Mucosa of descending colon (tissue), 3 donors: Measurements from ENCODE around the gene PCMTD2. TPM values are rescaled to one million over a fixed set of nuclear protein-coding genes. Genes with fewer than 3 reads are reported as not detected.
"Not testable (repeated sequence)": the region's sequence is repeated elsewhere in the genome, so short reads cannot be mapped to it uniquely, and the experiment has no call there.

ENCODE experiments used
- ATAC-seq: fragments of 200-7000 bp; cut with Tn5 transposase; one replicate; pipeline ENCODE4 v1.9.1; 2020; ENCODE audit warnings: mild to moderate bottlenecking, moderate library complexity
- DNase-seq, 3 donors: peaks; one replicate each; pipeline ENCODE4 v3.0.0-alpha.2; 2020
- H3K36me3 ChIP-seq: fragments of 200-600 bp; one replicate; pipeline ENCODE4 v1.8.0; 2021; ENCODE audit warnings: low read depth, mild to moderate bottlenecking
- H3K4me1 ChIP-seq: fragments of 200-600 bp; one replicate; pipeline ENCODE4 v1.8.0; 2021; ENCODE audit warnings: low read depth, mild to moderate bottlenecking
- H3K4me3 ChIP-seq: fragments of 200-600 bp; one replicate; pipeline ENCODE4 v1.8.0; 2021; ENCODE audit warnings: mild to moderate bottlenecking
- H3K9me3 ChIP-seq: fragments of 200-600 bp; one replicate; pipeline ENCODE4 v1.8.0; 2021; ENCODE audit warnings: mild to moderate bottlenecking
- intact Hi-C, 2 donors: fragments of 100-400 bp; cut with DNase I in 1 of 2; cut with micrococcal nuclease in 1 of 2; formaldehyde crosslinking; loops; one replicate each; pipeline versions ENCODE4 v1.11.0 to v1.11.1; 2022; cut with DNase I, micrococcal nuclease
- total RNA-seq, 3 donors: library from RNA; stranded (reverse); fragmentation: NEBNext Ultra II Directional in 2 of 3; extraction: Animal tissue kit (Norgen Biotek cat#: 25700) in 2 of 3; gene quantifications; one replicate each; pipeline versions ENCODE4 v1.2.1 to v1.2.4, GENCODE V29; 2021 to 2023
- TF ChIP-seq, protein P1 (sequence below): fragments of 200-600 bp; IDR thresholded peaks from one replicate; pipeline ENCODE4 v1.8.0; 2022; ENCODE audit warnings: antibody characterized with exemption, mild to moderate bottlenecking
- donor health status: DM: no; HTN: no; CAD: no; lungs with moderate emphysema.
- donor health status: DM: no; HTN: no; CAD: no.
- donor health status: DM: no; HTN: yes; CAD: no.

PCMTD2 gene
- total RNA-seq, 3 donors from 2014 or later: 31.1 to 47.4 (median 34.9) TPM

DNA sequence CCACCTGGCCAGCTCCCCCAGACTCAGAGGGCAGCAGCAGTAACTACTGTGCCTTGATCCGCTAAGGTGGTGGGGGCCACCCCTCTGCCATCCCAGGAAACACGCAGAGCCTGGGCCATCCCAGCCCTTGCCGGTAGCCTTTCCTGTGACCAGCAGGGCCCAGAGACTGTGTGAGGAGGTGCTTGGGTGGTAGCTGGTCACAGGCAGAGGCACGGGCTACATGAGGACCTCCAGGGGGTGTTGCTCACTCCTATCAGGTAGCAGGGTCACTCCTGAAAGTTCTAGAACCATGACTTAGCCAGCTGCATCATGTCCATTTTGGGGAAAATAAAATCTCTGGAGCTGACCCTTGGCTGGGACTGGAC is 22.8 kb downstream of the PCMTD2 start:
- ATAC-seq (no peak), DNase-seq (no peak)
- H3K4me1 ChIP-seq: no peaks in the 10 kb centered on the region
- TF ChIP-seq, protein P1, sequence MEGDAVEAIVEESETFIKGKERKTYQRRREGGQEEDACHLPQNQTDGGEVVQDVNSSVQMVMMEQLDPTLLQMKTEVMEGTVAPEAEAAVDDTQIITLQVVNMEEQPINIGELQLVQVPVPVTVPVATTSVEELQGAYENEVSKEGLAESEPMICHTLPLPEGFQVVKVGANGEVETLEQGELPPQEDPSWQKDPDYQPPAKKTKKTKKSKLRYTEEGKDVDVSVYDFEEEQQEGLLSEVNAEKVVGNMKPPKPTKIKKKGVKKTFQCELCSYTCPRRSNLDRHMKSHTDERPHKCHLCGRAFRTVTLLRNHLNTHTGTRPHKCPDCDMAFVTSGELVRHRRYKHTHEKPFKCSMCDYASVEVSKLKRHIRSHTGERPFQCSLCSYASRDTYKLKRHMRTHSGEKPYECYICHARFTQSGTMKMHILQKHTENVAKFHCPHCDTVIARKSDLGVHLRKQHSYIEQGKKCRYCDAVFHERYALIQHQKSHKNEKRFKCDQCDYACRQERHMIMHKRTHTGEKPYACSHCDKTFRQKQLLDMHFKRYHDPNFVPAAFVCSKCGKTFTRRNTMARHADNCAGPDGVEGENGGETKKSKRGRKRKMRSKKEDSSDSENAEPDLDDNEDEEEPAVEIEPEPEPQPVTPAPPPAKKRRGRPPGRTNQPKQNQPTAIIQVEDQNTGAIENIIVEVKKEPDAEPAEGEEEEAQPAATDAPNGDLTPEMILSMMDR: no peak
- no peaks in the 10 kb centered on the region for H3K36me3 ChIP-seq
- intact Hi-C loops: no loop called here
- H3K9me3 ChIP-seq: no peaks in the 10 kb centered on the region
- no peak overlapping the region for H3K4me3 ChIP-seq

DNA sequence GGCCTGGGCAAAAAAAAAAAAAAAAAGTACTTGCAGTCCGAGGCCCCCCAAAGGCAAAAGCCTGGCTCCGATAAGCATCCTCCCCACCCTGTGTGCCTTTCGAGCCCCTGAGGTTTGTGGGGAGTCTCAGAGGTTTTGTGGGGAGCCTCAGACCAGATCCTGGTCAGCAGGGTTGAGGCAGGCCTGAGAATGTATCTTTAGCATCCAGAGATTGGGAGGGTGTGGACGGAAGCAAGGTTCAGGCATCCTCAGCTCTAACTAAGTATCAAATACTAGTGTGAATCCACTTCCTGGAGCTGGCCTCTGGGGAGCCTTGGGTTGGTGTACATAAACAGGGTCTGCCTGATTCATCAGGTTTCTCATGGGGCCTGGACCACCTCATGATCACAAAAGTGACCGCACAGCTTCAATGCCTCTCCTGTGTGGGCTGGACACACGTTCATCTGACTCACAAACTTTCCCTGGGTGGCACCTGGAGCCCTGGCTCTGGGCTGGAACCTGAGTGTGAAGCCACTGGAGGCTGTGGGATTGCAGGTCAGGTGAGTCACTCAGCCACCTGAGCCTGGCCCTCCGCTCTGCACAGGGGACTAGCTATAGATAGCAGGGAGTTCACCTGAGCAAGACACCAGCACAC is 24.4 kb downstream of the PCMTD2 start:
- Histone ChIP-seq H3K9me3 (no peaks in the 10 kb centered on the region), H3K36me3 (no peaks in the 10 kb centered on the region), H3K4me1 (no peaks in the 10 kb centered on the region), H3K4me3 (no peak overlapping the region)
- no peak for ATAC-seq
- TF ChIP-seq, protein P1: no peak
- intact Hi-C loops: no loop called here
- DNase-seq: no peak

DNA sequence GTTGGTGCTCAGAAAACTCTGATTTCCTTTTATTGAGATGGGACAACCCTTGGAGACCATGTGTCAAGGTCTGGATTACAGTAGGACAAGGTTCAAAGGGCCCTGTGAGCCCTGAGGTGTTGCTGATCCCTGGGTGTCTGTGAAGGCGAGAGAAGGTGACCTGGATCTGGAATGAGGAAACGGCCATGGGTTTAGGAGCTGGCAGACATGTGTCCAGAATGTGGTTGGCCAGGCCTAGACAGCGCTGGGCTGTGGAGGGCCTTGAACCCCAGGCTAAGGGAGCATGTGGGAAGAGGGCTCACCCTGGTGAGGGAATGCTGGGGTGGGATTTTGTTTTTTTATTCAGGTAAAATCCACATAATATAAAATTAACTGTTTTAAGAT is 24.9 kb downstream of the PCMTD2 start:
- TF ChIP-seq, protein P1: no peak

DNA sequence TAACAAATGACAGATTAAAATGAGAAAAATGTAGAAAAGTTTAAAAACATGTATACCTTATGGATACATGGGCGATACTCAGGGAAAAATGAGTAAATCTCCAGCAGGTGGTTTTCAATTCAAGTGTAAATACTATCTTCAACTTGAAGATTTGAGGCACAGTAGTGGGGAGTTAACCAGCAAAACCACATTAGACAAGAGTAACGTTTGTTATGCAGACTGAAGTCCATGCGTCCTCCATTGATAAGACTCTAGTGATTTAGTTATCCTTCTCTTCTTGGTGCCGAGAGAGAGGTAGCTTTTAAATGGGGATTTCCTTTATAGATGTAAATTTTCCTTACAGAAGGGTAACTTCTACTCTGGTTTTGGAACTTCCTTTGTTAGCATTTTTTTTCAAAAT is 28.1 kb downstream of the PCMTD2 start:
- intact Hi-C loops: no loop called here
- ATAC-seq (no peak), DNase-seq (no peak)
- Histone ChIP-seq H3K4me1 (no peaks in the 10 kb centered on the region), H3K4me3 (no peak overlapping the region), H3K36me3 (no peaks in the 10 kb centered on the region), H3K9me3 (peaks cover 8% of the 10 kb centered on the region)
- TF ChIP-seq, protein P1: no peak

More for the DNA sequence above, 24.9 kb downstream of the PCMTD2 start:
- DNase-seq (no peak), ATAC-seq (no peak)
- Histone ChIP-seq H3K4me3 (no peak overlapping the region), H3K4me1 (no peaks in the 10 kb centered on the region), H3K9me3 (no peaks in the 10 kb centered on the region), H3K36me3 (no peaks in the 10 kb centered on the region)
- intact Hi-C loops: no loop called here

DNA sequence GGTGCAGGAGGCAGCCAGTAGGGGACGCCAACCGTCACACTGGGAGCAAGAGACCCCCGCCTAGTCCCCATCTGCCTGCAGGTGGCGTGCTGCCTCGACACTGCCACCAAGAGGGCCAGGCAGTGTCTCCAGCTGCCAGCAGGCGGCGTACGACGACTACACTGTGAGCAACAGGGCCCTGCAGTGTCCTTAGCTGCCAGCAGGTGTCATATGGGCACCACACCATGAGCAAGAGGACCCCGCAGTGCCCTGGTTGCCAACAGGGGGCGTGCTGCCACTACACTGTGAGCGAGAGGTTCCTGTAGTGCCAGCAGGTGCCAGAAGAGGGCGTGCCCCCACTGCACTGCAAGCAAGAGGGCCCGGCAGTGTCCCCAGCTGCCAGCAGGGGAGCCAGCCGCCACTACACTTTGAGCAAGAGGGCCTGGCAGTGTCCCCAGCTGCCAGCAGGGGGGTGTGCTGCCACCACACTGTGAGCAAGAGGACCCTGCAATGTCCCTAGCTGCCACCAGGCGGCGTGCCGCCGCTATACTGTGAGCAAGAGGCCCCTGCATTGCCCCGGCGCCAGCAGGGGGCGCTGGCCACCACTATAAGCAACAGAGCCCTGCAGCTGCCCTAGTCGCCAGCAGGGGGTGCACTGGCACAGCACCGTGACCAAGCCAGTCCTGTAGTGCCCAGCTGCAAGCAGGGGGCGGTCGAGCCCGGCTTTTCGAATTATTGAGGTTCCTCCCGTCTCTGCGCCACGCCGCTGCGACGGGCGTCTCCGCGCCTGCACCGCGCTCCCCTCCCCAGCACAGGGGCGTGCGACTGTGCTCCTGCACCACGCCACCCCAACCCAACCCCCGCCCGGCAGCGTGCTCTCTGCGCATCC is 30.3 kb downstream of the PCMTD2 start:
- DNase-seq (peak; percentile 67 to 83 (median 72)), ATAC-seq (peak; percentile 93)
- H3K36me3 ChIP-seq, H3K9me3 ChIP-seq, H3K4me3 ChIP-seq, intact Hi-C loops, H3K4me1 ChIP-seq: not testable (repeated sequence)
- TF ChIP-seq, protein P1: peak; percentile 65

DNA sequence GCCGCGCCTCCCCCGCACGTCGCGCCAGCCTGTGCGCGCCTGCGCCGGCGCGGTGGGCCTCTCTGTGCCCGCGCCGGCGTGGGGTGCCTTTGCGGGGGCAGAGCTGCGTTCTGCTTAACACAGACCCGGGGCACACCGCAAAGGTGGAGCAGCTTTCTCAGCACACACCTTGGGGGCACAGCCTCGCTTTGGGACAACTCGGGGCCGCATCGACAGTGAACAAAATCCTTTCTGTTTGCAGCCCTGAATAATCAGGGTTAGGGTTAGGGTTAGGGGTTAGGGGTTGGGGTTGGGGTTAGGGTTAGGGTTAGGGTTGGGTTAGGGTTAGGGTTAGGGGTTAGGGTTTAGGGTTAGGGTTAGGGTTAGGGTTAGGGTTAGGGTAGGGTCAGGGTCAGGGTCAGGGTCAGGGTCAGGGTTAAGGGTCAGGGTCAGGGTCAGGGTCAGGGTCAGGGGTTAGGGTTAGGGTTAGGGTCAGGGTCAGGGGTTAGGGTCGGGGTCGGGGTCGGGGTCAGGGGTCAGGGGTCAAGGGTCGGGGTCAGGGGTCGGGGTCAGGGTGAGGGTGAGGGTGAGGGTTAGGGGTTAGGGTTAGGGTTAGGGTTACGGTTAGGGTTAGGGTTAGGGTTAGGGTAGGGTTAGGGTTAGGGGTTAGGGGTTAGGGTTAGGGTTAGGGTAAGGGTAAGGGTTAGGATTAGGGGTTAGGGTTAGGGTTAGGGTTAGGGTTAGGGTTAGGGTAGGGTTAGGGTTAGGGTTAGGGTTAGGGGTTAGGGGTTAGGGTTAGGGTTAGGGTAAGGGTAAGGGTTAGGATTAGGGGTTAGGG is 31.1 kb downstream of the PCMTD2 start:
- H3K4me1 ChIP-seq, H3K9me3 ChIP-seq, H3K36me3 ChIP-seq, H3K4me3 ChIP-seq, DNase-seq, intact Hi-C loops: not testable (repeated sequence)
- ATAC-seq: peak; percentile 34

DNA sequence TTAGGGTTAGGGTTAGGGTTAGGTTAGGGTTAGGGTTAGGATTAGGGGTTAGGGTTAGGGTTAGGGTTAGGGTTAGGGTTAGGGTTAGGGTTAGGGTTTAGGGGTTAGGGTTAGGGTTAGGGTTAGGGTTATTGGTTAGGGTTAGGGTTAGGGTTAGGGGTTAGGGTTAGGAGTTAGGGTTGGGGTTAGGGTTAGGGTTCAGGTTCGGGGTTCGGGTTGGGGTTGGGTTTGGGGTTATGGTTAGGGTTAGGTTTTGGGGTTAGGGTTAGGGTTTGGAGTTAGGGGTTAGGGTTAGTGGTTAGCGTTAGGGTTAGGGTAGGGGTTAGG is 31.7 kb downstream of the PCMTD2 start:
- intact Hi-C loops, ATAC-seq, H3K4me1 ChIP-seq, H3K4me3 ChIP-seq, DNase-seq, H3K36me3 ChIP-seq, H3K9me3 ChIP-seq: not testable (repeated sequence)

DNA sequence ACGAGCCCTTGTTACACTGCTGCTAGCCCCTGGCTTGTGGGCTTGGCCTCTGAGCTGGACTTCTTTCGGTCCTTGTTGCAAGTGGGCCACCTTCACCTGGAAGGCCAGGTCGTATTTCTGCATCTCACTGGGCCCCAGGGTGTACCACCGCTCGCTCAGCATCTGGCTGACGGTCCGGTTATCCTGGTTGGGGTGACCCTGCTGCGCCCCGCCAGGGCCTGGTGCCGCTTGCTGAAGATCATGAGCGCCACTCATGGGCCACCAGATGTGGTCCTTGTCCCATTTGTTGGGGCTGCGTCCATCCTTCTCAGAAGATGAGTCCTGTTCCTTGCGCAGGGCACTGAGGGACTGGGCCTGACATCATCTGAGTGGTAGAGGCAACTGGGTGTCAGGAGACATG is 36.6 kb downstream of the PCMTD2 start:
- intact Hi-C loops, H3K4me3 ChIP-seq, H3K9me3 ChIP-seq, H3K36me3 ChIP-seq, DNase-seq, ATAC-seq, H3K4me1 ChIP-seq: not testable (repeated sequence)

DNA sequence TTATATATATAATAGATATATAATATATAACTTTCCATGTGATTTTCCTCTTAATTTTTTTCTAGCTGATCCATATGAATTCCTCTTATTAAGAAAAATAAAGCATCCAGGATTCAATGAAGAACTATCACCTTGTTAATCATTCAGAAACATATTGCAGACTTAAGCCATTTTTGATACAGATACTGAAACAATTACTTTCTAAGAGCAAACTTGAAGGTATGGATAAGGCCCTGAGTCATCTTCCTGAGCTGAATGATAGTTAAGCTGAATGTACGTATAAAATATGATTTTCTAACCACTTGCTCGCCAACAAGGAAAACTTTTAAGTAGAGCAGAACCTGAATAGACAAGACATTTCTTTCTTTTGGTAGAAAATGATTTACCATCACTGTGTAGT is 47.5 kb downstream of the PCMTD2 start:
- intact Hi-C loops, DNase-seq: not testable (repeated sequence)

More for the DNA sequence above, 47.5 kb downstream of the PCMTD2 start:
- not testable (repeated sequence) for H3K9me3 ChIP-seq, H3K4me1 ChIP-seq, H3K4me3 ChIP-seq, ATAC-seq, H3K36me3 ChIP-seq
